ENCODE data around the gene LUZP2.

The LUZP2 gene

GRCh38 chr11:24572376-24572775, 75.5 kb downstream of the LUZP2 start:
- no peak for DNase-seq

GRCh38 chr11:24574461-24574860, 77.6 kb downstream of the LUZP2 start:
- no peak for DNase-seq

DNA sequence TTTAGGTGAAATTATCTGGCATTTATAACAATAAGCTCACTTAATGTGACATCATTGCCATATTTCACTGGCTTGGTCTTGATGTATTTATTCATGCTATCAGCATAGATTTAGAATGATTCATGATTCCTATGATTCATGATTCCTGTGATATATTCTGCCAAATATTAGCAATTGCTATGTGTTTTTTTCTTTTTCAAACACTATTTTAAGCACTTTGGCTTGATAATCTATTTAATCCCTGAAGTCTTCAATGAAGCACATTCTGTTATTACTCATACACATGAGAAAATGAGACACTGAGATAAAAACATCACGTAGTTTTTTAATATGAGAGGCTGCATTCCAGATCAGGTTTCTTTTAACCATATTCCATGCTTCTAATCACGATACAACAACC, 78.5 kb downstream of the LUZP2 start:
- no peak for DNase-seq

- DNase-seq: no peak
Observed at GRCh38 chr11:24585192-24585591, 88.3 kb downstream of the LUZP2 start.

GRCh38 chr11:24587635-24588034, 90.8 kb downstream of the LUZP2 start:
- no peak for DNase-seq

DNA sequence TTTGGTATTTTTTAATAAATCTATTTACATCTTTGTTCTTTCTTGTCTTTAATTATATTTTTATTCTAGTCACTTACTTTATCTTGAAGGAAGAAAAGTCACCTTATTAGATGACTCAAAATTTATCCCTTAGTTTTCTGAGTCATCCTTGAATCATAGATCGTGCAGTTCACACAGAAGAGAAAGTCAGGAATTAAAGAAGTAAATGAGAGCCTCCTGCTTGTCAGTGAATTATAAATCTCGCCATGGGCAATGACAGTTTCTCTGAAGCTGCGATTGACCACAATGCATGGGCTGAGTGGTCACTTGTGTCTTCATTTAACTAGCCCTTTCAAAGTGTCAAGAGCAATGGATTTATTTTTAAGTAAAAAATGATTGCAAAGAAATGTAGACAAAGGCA, 91.2 kb downstream of the LUZP2 start:
- no peak for DNase-seq

GRCh38 chr11:24589064-24589463, 92.2 kb downstream of the LUZP2 start:
- no peak for DNase-seq

DNA sequence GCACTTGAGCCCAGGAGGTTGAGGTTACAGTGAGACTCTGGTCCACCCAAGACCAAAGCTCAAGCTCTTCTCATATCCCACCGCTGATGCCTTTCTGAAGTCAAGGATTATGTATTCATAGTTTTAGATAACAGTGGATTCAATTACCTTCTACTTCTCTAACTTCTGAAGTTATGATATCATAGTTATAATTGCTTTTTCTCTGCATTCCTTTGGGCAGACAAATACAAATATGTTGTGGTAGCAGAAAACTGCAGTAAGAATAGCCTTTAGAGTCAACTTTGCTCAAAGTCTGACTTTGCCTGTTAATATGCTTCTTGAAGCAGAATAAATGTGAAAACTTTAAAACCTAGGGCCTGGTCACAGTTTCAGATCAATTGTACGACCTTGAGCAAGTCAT, 94.4 kb downstream of the LUZP2 start:
- no peak for DNase-seq

DNA sequence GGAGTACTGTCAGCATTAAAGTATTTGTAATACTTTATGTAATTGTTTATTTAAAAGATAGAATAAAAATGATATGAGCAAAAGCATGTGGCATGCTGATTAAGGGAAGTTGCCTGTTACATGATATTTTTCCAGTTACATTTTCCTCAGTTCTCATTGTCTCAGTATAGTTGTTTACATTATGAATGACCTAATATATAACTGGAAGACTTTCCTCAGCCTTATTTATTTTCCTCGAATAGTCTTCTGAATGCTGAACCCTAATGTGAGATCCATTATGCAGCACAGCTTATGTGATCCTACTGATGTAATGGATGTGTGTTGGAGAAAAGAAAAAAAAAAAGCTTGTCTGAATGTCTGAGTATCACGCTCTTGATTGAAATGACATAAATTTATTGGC, 95.5 kb downstream of the LUZP2 start:
- DNase-seq: no peak

DNA sequence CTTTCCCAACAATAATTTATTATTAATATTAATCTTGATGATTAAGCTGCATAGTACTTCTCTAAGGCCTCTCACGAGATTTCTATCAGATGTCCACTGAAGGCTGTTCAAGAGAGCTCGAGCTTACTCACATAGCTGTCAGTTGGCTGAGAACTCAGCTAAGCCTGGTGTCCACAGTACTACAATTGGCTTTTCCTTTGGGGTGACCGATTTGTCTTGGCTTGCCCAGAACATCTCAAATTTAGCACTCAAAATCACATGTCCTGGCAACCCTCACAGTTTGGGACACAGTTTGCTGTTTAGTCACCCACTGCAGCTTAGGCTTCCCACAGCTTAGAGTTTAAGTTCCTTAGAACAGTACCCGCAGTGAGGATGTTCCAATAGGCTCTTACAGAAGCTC, 96.5 kb downstream of the LUZP2 start:
- DNase-seq: no peak

- no peak for DNase-seq
Observed at GRCh38 chr11:24594401-24594800, 97.5 kb downstream of the LUZP2 start.

GRCh38 chr11:24598641-24599040, 101.8 kb downstream of the LUZP2 start:
- DNase-seq: no peak

DNA sequence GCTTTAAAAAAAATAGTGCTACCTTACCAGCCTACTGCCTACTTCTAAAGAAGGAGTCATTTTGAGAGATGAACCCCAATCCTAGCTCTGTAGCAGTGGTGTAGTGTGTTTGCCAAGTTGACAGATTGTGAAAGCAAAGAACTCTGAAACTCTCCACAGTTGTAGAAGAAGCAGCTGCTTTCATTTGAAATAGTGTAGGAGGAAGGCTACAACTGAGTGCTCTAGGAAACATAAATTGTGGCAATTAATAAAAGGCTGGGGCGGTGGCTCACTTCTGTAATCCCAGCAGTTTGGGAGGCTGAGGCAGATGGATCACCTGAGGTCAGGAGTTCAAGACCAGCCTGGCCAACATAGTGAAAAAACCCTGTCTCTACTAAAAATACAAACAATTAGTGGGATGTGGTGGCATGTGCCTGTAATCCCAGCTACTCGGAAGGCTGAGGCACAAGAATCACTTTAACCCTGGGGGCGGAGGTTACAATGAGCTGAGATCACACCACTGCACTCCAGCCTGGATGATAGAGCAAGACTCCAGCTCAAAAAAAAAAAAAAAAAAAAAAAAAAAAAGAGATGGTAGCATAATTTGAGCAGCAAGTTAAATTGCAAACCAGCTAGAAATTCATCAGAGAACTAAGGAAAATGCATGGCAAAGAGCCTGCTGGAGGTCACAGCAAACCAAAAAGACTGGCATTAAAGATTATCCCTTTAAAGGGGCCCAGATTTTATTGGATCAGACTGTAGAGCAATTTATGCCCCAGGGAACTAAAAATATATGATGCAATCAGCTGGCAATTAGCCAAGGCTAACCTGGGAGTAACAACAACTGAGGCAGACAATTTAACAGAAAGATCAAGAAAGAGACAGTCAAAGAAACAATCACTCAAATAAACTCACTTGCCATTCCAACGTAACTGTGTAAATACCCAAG, 112.6 kb downstream of the LUZP2 start:
- no peak for DNase-seq

GRCh38 chr11:24615451-24616160, 118.8 kb downstream of the LUZP2 start:
- no peak for DNase-seq

GRCh38 chr11:24617856-24618255, 121.0 kb downstream of the LUZP2 start:
- no peak for DNase-seq

GRCh38 chr11:24619900-24620299, 123.0 kb downstream of the LUZP2 start:
- DNase-seq: no peak

- no peak for DNase-seq
Observed at GRCh38 chr11:24622262-24622661, 125.4 kb downstream of the LUZP2 start.

DNA sequence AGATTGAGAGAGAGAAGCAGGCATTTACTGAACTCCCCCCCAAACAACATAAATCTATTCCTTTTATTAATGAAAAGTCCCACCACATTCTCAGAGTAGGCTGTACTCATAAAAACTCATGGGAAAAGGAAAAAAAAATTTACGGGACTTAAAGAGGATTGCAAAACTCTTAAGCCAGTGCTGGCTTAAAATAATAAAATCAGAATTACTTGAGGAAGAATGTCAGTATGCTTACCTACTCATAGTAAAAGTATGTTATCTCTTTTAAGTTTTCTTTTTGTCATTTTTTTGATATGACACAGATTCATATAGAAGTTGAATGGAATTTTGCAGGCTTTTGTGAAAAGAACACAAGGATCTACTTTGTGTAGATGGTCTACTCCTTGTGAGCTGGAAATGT, 126.3 kb downstream of the LUZP2 start:
- DNase-seq: no peak

DNA sequence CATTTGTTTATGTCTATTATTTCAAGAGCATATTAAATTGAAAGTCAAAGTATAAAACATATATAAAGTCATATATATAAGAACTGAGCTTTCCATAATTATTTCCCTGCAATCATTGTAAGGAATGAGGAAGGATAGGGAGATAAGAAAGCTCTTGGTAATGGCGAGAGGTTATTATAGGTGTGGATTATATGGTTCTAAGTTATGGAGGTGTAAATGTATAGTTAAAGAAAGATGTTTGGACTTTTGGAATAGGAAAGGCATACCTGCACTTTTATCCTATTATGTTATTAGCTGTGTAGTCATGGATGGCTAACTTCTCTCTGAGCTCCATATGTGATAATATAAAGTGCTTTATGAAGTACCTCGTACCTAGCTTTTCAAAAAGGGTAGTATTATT, 127.6 kb downstream of the LUZP2 start:
- no peak for DNase-seq

DNA sequence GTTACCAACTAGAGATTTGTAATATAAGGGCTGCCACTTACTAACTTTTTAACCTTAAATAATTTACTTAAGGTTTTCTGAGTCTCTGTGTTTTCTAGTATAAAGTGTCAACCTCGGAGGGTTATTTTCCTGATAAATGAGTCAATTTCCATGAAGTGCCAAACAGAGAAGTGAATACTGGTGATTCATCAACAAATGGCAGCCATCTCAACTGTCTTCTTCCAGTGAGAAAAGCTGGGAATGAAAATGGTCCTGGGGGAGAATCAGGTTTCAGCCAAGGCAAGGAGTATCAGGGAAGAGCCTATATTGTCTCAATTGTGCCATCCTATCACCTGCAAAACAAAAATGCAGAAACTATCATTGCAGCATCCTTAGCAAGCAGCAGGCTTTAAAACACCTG, 129.1 kb downstream of the LUZP2 start:
- DNase-seq: no peak

DNA sequence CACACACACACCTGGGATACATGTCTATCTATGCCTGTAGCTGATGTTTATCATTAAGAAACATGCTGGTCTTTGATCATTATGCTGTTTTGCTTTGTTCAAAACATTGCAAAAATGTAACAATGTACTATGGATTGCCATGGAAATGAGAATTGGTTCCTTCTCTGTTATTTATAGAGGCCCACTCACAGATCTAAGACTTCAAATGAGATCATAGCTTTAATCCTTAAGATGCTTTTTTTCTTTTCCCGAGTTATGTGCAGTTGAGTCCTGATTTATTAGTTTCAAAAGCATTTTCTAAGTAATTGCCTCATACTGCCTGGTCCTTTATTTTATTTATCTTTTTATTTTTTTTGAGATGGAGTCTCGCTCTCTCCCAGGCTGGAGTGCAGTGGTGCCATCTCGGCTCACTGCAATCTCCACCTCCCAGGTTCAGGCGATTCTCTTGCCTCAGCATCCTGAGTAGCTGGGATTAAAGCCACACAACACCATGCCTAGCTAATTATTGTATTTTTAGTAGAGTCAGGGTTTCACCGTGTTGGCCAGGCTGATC, 131.4 kb downstream of the LUZP2 start:
- no peak for DNase-seq

- no peak for DNase-seq
Observed at GRCh38 chr11:24634606-24635160, 137.8 kb downstream of the LUZP2 start.

DNA sequence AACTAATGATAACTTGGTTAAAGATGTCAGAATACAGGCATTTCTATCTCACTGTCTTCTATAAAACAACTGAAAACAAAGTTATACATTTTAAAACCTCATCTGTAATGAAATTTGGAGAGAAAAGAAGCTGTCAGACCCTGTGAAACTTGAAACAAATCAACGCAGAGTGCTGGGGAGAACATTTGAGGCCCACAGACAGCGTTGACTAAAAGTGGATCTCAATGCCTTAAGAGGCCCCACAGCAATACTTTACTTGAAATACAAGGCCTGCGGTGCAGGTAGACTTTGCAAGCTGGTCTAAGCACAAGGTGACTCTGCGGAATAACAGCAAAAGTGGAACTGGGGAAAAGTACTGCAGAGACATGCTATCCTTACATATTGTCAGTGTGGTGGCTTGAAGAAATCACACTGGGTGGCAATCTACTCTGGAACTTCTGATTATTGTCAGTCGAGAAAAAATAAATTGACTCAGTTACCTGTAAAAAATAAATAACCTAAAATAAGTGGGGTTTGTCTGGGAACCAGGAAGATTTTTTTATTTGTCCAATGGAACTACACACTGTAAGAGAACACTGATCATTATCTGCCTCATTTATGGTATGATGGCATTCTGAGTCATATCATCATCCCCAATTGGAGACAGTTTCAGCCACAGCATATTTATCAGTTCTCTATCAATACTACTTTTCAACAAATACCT, 138.9 kb downstream of the LUZP2 start:
- DNase-seq: no peak
